ENCODE results near the gene BAZ2B.

BAZ2B gene

DNA sequence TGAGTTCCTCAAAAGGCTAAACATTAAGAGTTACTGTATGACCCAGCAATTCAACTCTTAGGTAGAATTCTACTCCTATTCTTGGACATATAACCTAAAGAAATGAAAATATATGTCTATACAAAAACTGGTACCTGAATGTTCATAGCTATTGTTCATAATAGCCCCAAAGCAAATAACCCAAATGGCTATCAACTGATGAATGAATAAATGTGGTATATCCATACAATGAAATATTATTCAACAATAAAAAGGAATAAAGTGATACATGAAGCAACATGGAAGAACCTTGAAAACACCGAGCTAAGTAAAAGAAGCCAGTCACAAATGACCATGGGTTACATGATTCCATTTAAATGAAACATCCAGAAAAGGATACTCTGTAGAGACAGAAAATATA is 114.6 kb downstream of the BAZ2B start:
- TF ChIP-seq, protein P1, sequence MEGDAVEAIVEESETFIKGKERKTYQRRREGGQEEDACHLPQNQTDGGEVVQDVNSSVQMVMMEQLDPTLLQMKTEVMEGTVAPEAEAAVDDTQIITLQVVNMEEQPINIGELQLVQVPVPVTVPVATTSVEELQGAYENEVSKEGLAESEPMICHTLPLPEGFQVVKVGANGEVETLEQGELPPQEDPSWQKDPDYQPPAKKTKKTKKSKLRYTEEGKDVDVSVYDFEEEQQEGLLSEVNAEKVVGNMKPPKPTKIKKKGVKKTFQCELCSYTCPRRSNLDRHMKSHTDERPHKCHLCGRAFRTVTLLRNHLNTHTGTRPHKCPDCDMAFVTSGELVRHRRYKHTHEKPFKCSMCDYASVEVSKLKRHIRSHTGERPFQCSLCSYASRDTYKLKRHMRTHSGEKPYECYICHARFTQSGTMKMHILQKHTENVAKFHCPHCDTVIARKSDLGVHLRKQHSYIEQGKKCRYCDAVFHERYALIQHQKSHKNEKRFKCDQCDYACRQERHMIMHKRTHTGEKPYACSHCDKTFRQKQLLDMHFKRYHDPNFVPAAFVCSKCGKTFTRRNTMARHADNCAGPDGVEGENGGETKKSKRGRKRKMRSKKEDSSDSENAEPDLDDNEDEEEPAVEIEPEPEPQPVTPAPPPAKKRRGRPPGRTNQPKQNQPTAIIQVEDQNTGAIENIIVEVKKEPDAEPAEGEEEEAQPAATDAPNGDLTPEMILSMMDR (IDR thresholded peaks at IDR 0.05) = no peak
- no peak for DNase-seq (ENCODE audit: low spot score)

DNA sequence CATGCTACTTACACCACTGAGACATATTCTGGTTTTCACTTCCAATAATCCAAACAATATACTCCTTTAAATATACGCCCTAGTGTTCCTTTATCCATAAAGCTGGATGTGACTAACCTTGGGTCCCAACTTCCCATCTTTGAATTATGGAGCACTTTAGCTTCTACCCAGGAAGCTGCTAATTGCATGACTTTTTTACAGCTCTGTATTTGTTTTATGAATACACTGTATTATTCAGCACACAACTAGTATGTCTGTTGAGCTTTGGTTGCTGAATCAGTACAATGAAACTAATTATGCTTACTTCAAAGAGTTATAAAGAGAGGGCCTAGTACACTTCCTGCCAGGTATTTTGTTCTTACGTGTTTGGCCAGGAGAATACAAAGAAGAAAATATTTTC is 118.5 kb downstream of the BAZ2B start:
- no peak for DNase-seq (ENCODE audit: low spot score)
- Histone ChIP-seq H3K27ac (peak overlapping the region in 1 of 2 donors; percentile 3), H3K4me3 (no peak overlapping the region)
- TF ChIP-seq, protein P1 (IDR thresholded peaks at IDR 0.05) = no peak

More for the DNA sequence above, 114.6 kb downstream of the BAZ2B start:
- no peak overlapping the region for H3K4me3 ChIP-seq
- no peak overlapping the region for H3K27ac ChIP-seq

DNA sequence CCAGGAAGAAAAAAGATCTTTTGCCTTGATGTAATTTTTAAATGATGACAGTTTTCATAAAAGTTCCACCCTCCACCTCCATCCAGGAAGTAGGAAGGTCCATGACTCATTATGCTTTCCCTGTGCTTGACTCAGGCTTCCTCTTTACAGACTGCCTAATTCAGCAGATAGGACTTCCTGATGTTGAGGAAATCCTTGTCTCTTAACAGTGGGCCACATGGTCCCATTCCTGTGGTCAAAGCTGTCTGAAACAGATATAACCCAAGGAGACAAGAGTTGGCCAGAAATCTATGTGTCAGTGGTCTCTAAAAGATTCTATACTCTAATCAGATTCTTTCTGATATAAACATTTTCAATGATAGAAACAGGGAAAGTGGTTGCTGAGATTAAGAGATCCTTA is 119.1 kb downstream of the BAZ2B start:
- no peak for DNase-seq (ENCODE audit: low spot score)
- TF ChIP-seq, protein P1 (IDR thresholded peaks at IDR 0.05) = no peak
- H3K4me3 ChIP-seq = no peak overlapping the region
- H3K27ac ChIP-seq = peak overlapping the region in 1 of 2 donors; percentile 3

DNA sequence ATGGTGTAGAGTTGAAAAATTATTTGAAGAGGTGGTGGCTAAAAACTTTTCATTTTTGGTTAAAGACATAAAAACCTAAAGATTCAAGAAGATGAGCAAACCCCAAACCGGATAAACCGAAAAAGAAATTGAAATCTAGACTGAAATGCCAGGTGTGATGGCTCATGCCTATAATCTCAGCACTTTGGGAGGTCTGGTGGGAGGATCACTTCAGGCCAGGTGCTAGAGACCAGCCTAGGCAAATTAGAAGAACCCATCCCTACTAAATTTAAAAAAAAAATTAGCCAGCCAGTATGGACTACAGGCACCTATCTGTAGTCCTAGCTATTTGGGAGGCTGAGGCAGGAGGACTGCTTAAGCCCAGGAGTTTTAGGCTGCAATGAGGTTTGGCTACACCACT is 126.9 kb downstream of the BAZ2B start:
- H3K4me3 ChIP-seq = no peak overlapping the region
- DNase-seq (ENCODE audit: low spot score) = no peak
- TF ChIP-seq, protein P1 (IDR thresholded peaks at IDR 0.05) = no peak
- no peak overlapping the region for H3K27ac ChIP-seq

DNA sequence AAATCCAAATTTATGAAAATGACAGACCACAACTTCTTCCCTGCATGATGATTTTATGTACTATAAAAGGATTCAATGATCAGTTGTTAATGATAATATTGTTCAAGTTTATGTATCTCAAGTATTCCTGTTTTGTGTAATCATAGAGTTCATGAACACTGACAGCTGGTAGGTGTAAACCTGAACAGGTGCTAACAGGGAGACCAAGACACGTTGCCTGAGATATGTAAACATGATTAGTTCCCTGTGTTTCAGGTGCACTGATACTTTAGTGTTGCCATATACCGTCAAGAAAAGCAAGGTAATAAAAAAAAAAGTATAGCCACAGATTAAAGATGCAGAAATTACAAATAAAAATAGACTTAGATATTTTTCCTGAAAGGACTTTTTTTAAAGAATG is 131.8 kb downstream of the BAZ2B start:
- no peak overlapping the region for H3K27ac ChIP-seq
- DNase-seq (ENCODE audit: low spot score) = no peak
- no peak overlapping the region for H3K4me3 ChIP-seq
- TF ChIP-seq, protein P1 (IDR thresholded peaks at IDR 0.05) = no peak

DNA sequence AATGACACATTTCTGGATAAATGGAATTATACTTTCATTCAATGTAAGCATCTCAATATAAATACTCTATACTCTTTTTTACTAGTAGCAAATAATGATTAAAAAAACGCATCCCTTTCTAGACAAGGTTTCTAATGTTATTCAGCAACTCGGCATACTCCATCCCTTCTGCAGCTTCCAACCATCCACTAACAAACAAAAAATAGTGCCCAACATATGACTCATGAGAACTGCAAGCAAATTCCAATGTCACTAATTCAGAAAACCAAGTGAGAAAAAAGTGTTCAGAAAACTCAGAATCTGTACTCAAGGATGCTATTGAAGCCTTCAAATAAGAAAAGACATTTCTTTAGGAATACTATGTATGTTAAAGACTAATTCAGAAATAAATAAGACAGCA is 140.0 kb downstream of the BAZ2B start:
- TF ChIP-seq, protein P1 (IDR thresholded peaks at IDR 0.05) = no peak
- H3K27ac ChIP-seq = no peak overlapping the region
- H3K4me3 ChIP-seq = no peak overlapping the region
- DNase-seq (ENCODE audit: low spot score) = no peak

DNA sequence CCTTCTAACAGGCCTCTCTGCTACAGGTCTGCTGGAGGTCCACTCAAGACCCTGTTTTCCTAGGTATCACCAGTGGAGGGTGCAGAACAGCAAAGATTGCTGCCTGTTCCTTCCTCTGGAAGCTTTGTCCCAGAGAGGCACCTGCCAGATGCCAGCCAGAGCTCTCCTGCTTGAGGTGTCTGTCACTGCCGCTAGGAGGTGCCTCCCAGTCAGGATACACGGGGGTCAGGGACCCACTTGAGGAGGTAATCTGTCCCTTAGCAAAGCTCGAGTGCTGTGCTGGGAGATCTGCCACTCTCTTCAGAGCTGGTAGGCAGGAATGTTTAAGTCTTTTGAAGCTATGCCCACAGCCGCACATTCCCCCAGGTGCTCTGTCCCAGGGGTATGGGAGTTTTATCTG is 140.6 kb downstream of the BAZ2B start:
- H3K4me3 ChIP-seq = no peak overlapping the region
- TF ChIP-seq, protein P1 (IDR thresholded peaks at IDR 0.05) = no peak
- no peak overlapping the region for H3K27ac ChIP-seq
- no peak for DNase-seq (ENCODE audit: low spot score)
